Measurements from ENCODE around the gene CAMSAP1.

CAMSAP1 gene

DNA sequence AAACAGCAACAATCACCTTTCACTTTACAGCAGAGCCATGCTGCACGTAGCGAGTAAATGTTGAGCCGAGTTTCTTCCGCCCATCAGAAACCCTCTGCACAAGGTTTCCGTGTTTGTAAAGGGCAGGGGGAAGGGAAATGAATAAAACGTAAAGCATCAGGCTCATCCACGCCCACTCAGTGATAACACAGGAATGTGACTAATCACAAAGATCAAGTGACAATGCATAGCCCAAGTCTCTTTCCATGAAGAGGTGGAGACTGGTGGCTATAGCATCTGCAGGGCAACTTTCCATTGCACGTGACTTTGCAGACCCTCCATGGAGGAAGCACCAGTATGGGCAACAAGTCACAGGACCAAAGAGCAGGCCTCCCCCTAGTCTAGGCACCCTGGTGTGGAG, 56.6 kb downstream of the CAMSAP1 start:
- DNase-seq (ENCODE audit: low read depth, low spot score) = no peak
- Histone ChIP-seq H3K9ac (ENCODE audit: insufficient read length, low read depth) (no peak overlapping the region), H3K4me1 (ENCODE audit: insufficient read depth, insufficient read length) (peaks cover 6% of the 10 kb centered on the region), H3K27me3 (ENCODE audit: insufficient read depth, insufficient read length) (no peaks in the 10 kb centered on the region), H3K36me3 (ENCODE audit: insufficient read depth, insufficient read length, low read length) (peaks cover 46% of the 10 kb centered on the region), H3K4me3 (ENCODE audit: insufficient read length, low read depth) (no peak overlapping the region), H3K9me3 (ENCODE audit: insufficient read depth, low read length) (no peaks in the 10 kb centered on the region; the same call in 1 of the 2 replicates)
- TF ChIP-seq SUZ12 (IDR thresholded peaks at IDR 0.05; ENCODE audit: extremely low read depth, insufficient read depth, insufficient read length) (no peak), YY1 (IDR thresholded peaks at IDR 0.05; ENCODE audit: insufficient read depth, insufficient read length) (no peak), ZNF274 (IDR thresholded peaks at IDR 0.05; ENCODE audit: low read depth, low read length) (no peak)

GRCh38 chr9:135849181-135849580, 58.2 kb downstream of the CAMSAP1 start:
- no peaks in the 10 kb centered on the region; the same call in none of the 2 replicates for H3K9me3 ChIP-seq (ENCODE audit: insufficient read depth, low read length)
- peaks cover 6% of the 10 kb centered on the region for H3K4me1 ChIP-seq (ENCODE audit: insufficient read depth, insufficient read length)
- H3K4me3 ChIP-seq (ENCODE audit: insufficient read length, low read depth) = no peak overlapping the region
- no peak for DNase-seq (ENCODE audit: low read depth, low spot score)
- H3K36me3 ChIP-seq (ENCODE audit: insufficient read depth, insufficient read length, low read length) = peaks cover 46% of the 10 kb centered on the region
- no peaks in the 10 kb centered on the region for H3K27me3 ChIP-seq (ENCODE audit: insufficient read depth, insufficient read length)
- TF ChIP-seq YY1 (IDR thresholded peaks at IDR 0.05; ENCODE audit: insufficient read depth, insufficient read length) (no peak), ZNF274 (IDR thresholded peaks at IDR 0.05; ENCODE audit: low read depth, low read length) (no peak), SUZ12 (IDR thresholded peaks at IDR 0.05; ENCODE audit: extremely low read depth, insufficient read depth, insufficient read length) (no peak)
- H3K9ac ChIP-seq (ENCODE audit: insufficient read length, low read depth) = no peak overlapping the region

DNA sequence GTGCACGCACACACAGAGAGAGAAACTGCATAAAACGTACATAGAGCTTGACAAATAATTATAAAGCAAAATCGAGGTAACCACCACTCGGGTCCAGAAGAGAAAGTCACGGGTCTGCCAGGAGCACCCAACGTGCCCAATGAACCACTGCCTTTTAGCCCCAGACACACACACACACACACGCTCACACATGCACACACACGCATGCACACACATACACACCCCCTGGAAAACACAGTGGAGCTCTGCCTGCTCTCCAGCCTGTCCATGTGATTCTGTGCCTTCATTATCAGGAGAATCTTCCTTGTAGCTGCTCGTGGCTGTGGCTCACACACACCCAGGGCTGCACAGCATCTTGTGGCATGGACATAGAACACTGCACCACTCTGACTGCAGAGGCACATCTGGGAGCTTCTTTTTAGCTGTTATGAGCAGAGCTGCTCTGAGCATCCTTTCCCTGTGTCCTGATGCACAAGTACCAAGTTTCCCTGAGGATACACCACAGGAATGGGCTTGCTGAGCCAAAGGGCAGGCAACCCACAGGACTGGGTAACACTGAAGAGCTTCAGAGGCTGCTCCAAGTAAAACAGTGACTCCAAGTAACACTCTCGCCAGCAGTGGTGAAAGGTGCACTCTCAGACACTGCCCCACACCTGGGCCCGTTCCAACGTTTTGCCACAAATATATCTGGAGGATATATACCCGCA, 58.9 kb downstream of the CAMSAP1 start:
- no peaks in the 10 kb centered on the region; the same call in none of the 2 replicates for H3K9me3 ChIP-seq (ENCODE audit: insufficient read depth, low read length)
- no peak overlapping the region for H3K4me3 ChIP-seq (ENCODE audit: insufficient read length, low read depth)
- peaks cover 40% of the 10 kb centered on the region for H3K36me3 ChIP-seq (ENCODE audit: insufficient read depth, insufficient read length, low read length)
- no peak for DNase-seq (ENCODE audit: low read depth, low spot score)
- H3K4me1 ChIP-seq (ENCODE audit: insufficient read depth, insufficient read length) = peaks cover 6% of the 10 kb centered on the region
- no peak for TF ChIP-seq YY1 (IDR thresholded peaks at IDR 0.05; ENCODE audit: insufficient read depth, insufficient read length)
- no peak for TF ChIP-seq ZNF274 (IDR thresholded peaks at IDR 0.05; ENCODE audit: low read depth, low read length)
- no peaks in the 10 kb centered on the region for H3K27me3 ChIP-seq (ENCODE audit: insufficient read depth, insufficient read length)
- no peak overlapping the region for H3K9ac ChIP-seq (ENCODE audit: insufficient read length, low read depth)

GRCh38 chr9:135847833-135848232, 59.5 kb downstream of the CAMSAP1 start:
- peaks cover 6% of the 10 kb centered on the region for H3K4me1 ChIP-seq (ENCODE audit: insufficient read depth, insufficient read length)
- H3K9me3 ChIP-seq (ENCODE audit: insufficient read depth, low read length) = no peaks in the 10 kb centered on the region; the same call in none of the 2 replicates
- no peak overlapping the region for H3K9ac ChIP-seq (ENCODE audit: insufficient read length, low read depth)
- TF ChIP-seq YY1 (IDR thresholded peaks at IDR 0.05; ENCODE audit: insufficient read depth, insufficient read length) (no peak), SUZ12 (IDR thresholded peaks at IDR 0.05; ENCODE audit: extremely low read depth, insufficient read depth, insufficient read length) (no peak), ZNF274 (IDR thresholded peaks at IDR 0.05; ENCODE audit: low read depth, low read length) (no peak)
- no peak overlapping the region for H3K4me3 ChIP-seq (ENCODE audit: insufficient read length, low read depth)
- no peaks in the 10 kb centered on the region for H3K27me3 ChIP-seq (ENCODE audit: insufficient read depth, insufficient read length)
- H3K36me3 ChIP-seq (ENCODE audit: insufficient read depth, insufficient read length, low read length) = peaks cover 33% of the 10 kb centered on the region
- no peak for DNase-seq (ENCODE audit: low read depth, low spot score)

DNA sequence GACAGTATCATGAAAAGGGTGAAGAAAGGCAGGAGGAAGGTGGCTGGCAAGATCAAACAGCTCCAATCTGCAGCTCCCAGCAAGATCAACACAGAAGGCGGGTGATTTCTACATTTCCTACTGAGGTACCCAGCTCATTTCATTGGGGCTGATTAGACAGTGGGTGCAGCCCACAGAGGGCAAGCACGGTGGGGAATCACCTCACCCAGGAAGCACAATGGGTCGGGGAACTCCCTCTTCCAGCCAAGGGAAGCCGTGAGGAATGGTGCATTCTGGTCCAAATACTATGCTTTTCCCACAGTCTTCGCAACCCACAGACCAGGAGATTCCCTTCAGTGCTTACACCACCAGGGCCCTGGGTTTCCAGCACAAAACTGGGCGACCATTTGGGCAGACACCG, 66.8 kb downstream of the CAMSAP1 start:
- Histone ChIP-seq H3K27me3 (ENCODE audit: insufficient read depth, insufficient read length) (no peaks in the 10 kb centered on the region), H3K9ac (ENCODE audit: insufficient read length, low read depth) (no peak overlapping the region), H3K36me3 (ENCODE audit: insufficient read depth, insufficient read length, low read length) (peaks cover 26% of the 10 kb centered on the region), H3K4me3 (ENCODE audit: insufficient read length, low read depth) (no peak overlapping the region), H3K4me1 (ENCODE audit: insufficient read depth, insufficient read length) (peaks cover 8% of the 10 kb centered on the region), H3K9me3 (ENCODE audit: insufficient read depth, low read length) (no peaks in the 10 kb centered on the region; the same call in 1 of the 2 replicates)
- no peak for DNase-seq (ENCODE audit: low read depth, low spot score)
- TF ChIP-seq SUZ12 (IDR thresholded peaks at IDR 0.05; ENCODE audit: extremely low read depth, insufficient read depth, insufficient read length) (no peak), YY1 (IDR thresholded peaks at IDR 0.05; ENCODE audit: insufficient read depth, insufficient read length) (no peak), ZNF274 (IDR thresholded peaks at IDR 0.05; ENCODE audit: low read depth, low read length) (no peak)

GRCh38 chr9:135840107-135840506, 67.2 kb downstream of the CAMSAP1 start:
- no peak for DNase-seq (ENCODE audit: low read depth, low spot score)
- Histone ChIP-seq H3K9me3 (ENCODE audit: insufficient read depth, low read length) (no peaks in the 10 kb centered on the region; the same call in 1 of the 2 replicates), H3K4me3 (ENCODE audit: insufficient read length, low read depth) (no peak overlapping the region), H3K27me3 (ENCODE audit: insufficient read depth, insufficient read length) (no peaks in the 10 kb centered on the region), H3K9ac (ENCODE audit: insufficient read length, low read depth) (no peak overlapping the region), H3K36me3 (ENCODE audit: insufficient read depth, insufficient read length, low read length) (peaks cover 30% of the 10 kb centered on the region), H3K4me1 (ENCODE audit: insufficient read depth, insufficient read length) (peaks cover 8% of the 10 kb centered on the region)
- no peak for TF ChIP-seq YY1 (IDR thresholded peaks at IDR 0.05; ENCODE audit: insufficient read depth, insufficient read length)
- TF ChIP-seq ZNF274 (IDR thresholded peaks at IDR 0.05; ENCODE audit: low read depth, low read length) = no peak
- no peak for TF ChIP-seq SUZ12 (IDR thresholded peaks at IDR 0.05; ENCODE audit: extremely low read depth, insufficient read depth, insufficient read length)

GRCh38 chr9:135839516-135839915, 67.8 kb downstream of the CAMSAP1 start:
- no peak overlapping the region for H3K9ac ChIP-seq (ENCODE audit: insufficient read length, low read depth)
- no peak for TF ChIP-seq SUZ12 (IDR thresholded peaks at IDR 0.05; ENCODE audit: extremely low read depth, insufficient read depth, insufficient read length)
- no peak for TF ChIP-seq YY1 (IDR thresholded peaks at IDR 0.05; ENCODE audit: insufficient read depth, insufficient read length)
- no peak for TF ChIP-seq ZNF274 (IDR thresholded peaks at IDR 0.05; ENCODE audit: low read depth, low read length)
- H3K36me3 ChIP-seq (ENCODE audit: insufficient read depth, insufficient read length, low read length) = peaks cover 36% of the 10 kb centered on the region
- peaks cover 8% of the 10 kb centered on the region for H3K4me1 ChIP-seq (ENCODE audit: insufficient read depth, insufficient read length)
- no peak for DNase-seq (ENCODE audit: low read depth, low spot score)
- no peaks in the 10 kb centered on the region; the same call in 1 of the 2 replicates for H3K9me3 ChIP-seq (ENCODE audit: insufficient read depth, low read length)
- H3K4me3 ChIP-seq (ENCODE audit: insufficient read length, low read depth) = no peak overlapping the region
- no peaks in the 10 kb centered on the region for H3K27me3 ChIP-seq (ENCODE audit: insufficient read depth, insufficient read length)
